PC-9 (cell line): ENCODE measurements around the gene RFTN1.

Source experiments
- EZH2 ChIP-seq: fragments of 200-600 bp; sonication (generic); IDR thresholded peaks from 2 replicates; pipeline ENCODE4 v1.8.0; 2017; ENCODE audit warnings: antibody characterized with exemption, low read depth
- TF ChIP-seq, protein P1 (sequence below): fragments of 200-600 bp; sonication (generic); conservative IDR thresholded peaks from 2 replicates; pipeline ENCODE4 v1.6.1; 2017; ENCODE audit warnings: mixed run types, antibody characterized with exemption, mild to moderate bottlenecking, moderate library complexity

DNA sequence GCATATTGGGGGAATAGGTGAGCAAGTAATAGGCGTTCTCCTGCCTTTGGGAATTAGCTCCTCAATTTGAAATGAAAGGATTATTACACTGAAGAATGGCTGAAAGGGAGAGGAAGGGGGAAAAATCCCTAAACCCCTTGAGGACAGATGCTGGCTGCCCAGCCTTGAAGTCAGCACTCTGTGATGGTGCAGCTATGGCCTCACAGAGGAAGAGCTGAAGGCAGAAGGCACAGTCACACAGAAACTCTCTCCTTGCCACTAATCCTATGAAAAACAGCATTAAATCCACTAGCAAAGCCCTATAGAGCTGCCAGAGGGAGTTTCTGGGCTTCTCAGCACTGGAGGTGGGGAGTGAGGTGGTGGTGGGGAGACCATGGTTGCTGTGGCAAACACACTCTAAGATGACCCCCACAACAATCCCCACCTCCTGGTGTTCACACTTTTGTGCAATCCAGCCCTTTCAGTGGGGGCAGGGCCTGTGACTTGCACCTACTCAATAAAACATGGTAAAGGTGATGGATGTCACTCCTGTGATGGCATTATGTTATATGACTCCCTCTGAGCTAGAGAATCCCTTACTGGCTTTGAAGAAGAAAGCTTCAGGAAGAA is 101.2 kb downstream of the RFTN1 start:
- TF ChIP-seq, protein P1, sequence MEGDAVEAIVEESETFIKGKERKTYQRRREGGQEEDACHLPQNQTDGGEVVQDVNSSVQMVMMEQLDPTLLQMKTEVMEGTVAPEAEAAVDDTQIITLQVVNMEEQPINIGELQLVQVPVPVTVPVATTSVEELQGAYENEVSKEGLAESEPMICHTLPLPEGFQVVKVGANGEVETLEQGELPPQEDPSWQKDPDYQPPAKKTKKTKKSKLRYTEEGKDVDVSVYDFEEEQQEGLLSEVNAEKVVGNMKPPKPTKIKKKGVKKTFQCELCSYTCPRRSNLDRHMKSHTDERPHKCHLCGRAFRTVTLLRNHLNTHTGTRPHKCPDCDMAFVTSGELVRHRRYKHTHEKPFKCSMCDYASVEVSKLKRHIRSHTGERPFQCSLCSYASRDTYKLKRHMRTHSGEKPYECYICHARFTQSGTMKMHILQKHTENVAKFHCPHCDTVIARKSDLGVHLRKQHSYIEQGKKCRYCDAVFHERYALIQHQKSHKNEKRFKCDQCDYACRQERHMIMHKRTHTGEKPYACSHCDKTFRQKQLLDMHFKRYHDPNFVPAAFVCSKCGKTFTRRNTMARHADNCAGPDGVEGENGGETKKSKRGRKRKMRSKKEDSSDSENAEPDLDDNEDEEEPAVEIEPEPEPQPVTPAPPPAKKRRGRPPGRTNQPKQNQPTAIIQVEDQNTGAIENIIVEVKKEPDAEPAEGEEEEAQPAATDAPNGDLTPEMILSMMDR, result no peak
- TF ChIP-seq EZH2, result no peak
